OCI-LY1 (cell line): Measurements from ENCODE around the gene TMEM178B.

Source experiments
- H2AFZ ChIP-seq: fragments of 200-600 bp; sonication (generic), shearing (Covaris generic); 2 replicates; pipeline ENCODE4 v1.6.0; 2014; ENCODE audit warnings: antibody characterized with exemption, mild to moderate bottlenecking, low read length
- H3F3A ChIP-seq: fragments of 200-600 bp; sonication (generic), shearing (Covaris generic); 2 replicates; pipeline ENCODE4 v1.6.0; 2014; ENCODE audit warnings: mild to moderate bottlenecking, antibody characterized with exemption, low read length, moderate library complexity; ENCODE audit not compliant: insufficient read depth
- H3K27ac ChIP-seq: fragments of 200-600 bp; sonication (generic); 2 replicates; pipeline ENCODE4 v1.5.1; 2014; ENCODE audit warnings: low read length, mixed run types, mild to moderate bottlenecking, low read depth; ENCODE audit not compliant: poor library complexity, severe bottlenecking
- H3K27me3 ChIP-seq: fragments of 200-600 bp; sonication (generic); 2 replicates; pipeline ENCODE4 v1.6.0; 2014; ENCODE audit warnings: antibody characterized with exemption, mild to moderate bottlenecking, low read length, moderate library complexity; ENCODE audit not compliant: insufficient read depth
- H3K36me3 ChIP-seq: fragments of 200-600 bp; sonication (generic); 2 replicates; pipeline ENCODE4 v1.6.1; 2014; ENCODE audit warnings: mild to moderate bottlenecking, antibody characterized with exemption, low read length, moderate library complexity, mixed read lengths; ENCODE audit not compliant: insufficient read depth
- H3K4me1 ChIP-seq: fragments of 200-600 bp; sonication (generic); 2 replicates; pipeline ENCODE4 v1.5.1; 2014; ENCODE audit warnings: mild to moderate bottlenecking, low read length, moderate library complexity; ENCODE audit not compliant: insufficient read depth, severe bottlenecking
- H3K4me2 ChIP-seq: fragments of 200-600 bp; sonication (generic), shearing (Covaris generic); 2 replicates; pipeline ENCODE4 v1.6.1; 2014; ENCODE audit warnings: low read length
- H3K4me3 ChIP-seq: fragments of 200-600 bp; sonication (generic); 2 replicates; pipeline ENCODE4 v1.5.1; 2014; ENCODE audit warnings: low read length, low read depth, mild to moderate bottlenecking, mixed read lengths; ENCODE audit not compliant: poor library complexity, severe bottlenecking
- H3K79me2 ChIP-seq: fragments of 200-600 bp; shearing (Covaris generic); 2 replicates; pipeline ENCODE4 v1.6.1; 2016; ENCODE audit warnings: mixed run types, low read length, mixed read lengths; ENCODE audit not compliant: insufficient read depth
- H3K9ac ChIP-seq: fragments of 200-600 bp; sonication (generic), shearing (Covaris generic); 2 replicates; pipeline ENCODE4 v1.6.1; 2014; ENCODE audit warnings: mild to moderate bottlenecking, low read length, mixed read lengths
- H3K9me2 ChIP-seq: fragments of 200-600 bp; sonication (generic), shearing (Covaris generic); 2 replicates; pipeline ENCODE4 v1.6.1; 2014; ENCODE audit warnings: low read depth, mild to moderate bottlenecking, low read length, mixed read lengths
- H3K9me3 ChIP-seq: fragments of 200-600 bp; shearing (Covaris generic); 2 replicates; pipeline ENCODE4 v1.6.1; 2014; ENCODE audit warnings: low read length, mixed read lengths
- H4K20me1 ChIP-seq: fragments of 200-600 bp; sonication (generic), shearing (Covaris generic); 2 replicates; pipeline ENCODE4 v1.6.0; 2016; ENCODE audit warnings: mild to moderate bottlenecking, low read length; ENCODE audit not compliant: insufficient read depth
- EZH2 ChIP-seq: fragments of 200-600 bp; sonication (generic), shearing (Covaris generic); IDR thresholded peaks from 2 replicates; pipeline ENCODE4 v1.8.0; 2017; ENCODE audit warnings: borderline replicate concordance, mixed run types, mild to moderate bottlenecking, antibody characterized with exemption, low read length, moderate library complexity, mixed read lengths
- TF ChIP-seq, protein P1 (sequence below): fragments of 200-600 bp; sonication (generic), shearing (Covaris generic); IDR thresholded peaks from 2 replicates; pipeline ENCODE4 v1.5.1; 2017; ENCODE audit warnings: mild to moderate bottlenecking, antibody characterized with exemption, low read length, moderate library complexity, mixed read lengths

TMEM178B gene

DNA sequence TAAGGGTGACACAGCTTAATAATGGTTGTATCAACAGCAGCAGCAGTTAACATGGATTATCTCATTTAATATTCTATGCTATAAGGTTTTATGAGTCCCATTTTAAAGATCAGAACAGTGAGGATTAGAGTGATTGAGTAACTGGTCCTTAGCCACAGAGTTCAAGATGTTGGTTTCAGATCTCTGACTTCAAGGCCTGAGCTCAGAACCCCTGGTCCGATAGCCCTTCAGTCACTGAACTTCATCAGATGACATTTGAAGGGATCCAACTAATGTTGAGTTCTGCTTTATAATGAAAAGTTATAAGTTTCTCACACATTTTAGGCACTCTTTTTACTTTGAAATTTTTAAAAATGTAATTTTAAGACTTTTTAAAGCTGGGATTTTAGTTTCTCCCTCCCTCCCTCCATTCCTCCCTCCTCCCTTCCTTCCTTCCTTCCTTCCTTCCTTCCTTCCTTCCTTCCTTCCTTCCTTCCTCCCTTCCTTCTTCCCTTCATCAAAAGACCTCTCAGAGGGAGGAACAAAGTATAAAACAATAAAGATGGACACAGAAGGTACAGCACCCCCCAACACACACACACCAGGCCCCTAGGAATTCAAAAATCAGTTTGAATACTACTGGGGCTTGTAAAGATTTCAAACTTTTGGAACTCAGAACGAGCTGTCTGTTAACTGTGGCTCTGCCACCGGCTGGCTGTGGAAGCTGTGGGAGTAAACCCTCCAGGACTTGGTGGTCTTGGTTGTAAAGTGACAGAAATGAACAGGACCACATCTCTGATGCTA, 270.5 kb downstream of the TMEM178B start:
- Histone ChIP-seq H3K27ac (no peak overlapping the region), H3K4me1 (no peaks in the 10 kb centered on the region), H3K9me3 (no peaks in the 10 kb centered on the region), H3K9ac (no peak overlapping the region), H4K20me1 (no peaks in the 10 kb centered on the region), H2AFZ (no peak overlapping the region), H3K4me2 (no peak overlapping the region), H3K79me2 (no peaks in the 10 kb centered on the region), H3K4me3 (no peak overlapping the region), H3F3A (no peaks in the 10 kb centered on the region), H3K27me3 (no peaks in the 10 kb centered on the region; the same call in 1 of the 2 replicates), H3K9me2 (no peaks in the 10 kb centered on the region), H3K36me3 (no peaks in the 10 kb centered on the region)
- TF ChIP-seq, protein P1, sequence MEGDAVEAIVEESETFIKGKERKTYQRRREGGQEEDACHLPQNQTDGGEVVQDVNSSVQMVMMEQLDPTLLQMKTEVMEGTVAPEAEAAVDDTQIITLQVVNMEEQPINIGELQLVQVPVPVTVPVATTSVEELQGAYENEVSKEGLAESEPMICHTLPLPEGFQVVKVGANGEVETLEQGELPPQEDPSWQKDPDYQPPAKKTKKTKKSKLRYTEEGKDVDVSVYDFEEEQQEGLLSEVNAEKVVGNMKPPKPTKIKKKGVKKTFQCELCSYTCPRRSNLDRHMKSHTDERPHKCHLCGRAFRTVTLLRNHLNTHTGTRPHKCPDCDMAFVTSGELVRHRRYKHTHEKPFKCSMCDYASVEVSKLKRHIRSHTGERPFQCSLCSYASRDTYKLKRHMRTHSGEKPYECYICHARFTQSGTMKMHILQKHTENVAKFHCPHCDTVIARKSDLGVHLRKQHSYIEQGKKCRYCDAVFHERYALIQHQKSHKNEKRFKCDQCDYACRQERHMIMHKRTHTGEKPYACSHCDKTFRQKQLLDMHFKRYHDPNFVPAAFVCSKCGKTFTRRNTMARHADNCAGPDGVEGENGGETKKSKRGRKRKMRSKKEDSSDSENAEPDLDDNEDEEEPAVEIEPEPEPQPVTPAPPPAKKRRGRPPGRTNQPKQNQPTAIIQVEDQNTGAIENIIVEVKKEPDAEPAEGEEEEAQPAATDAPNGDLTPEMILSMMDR, result no peak
- no peak for TF ChIP-seq EZH2

GRCh38 chr7:141348728-141349127, 274.9 kb downstream of the TMEM178B start:
- H3K9me2 ChIP-seq, result no peaks in the 10 kb centered on the region
- no peak overlapping the region for H3K9ac ChIP-seq
- TF ChIP-seq, protein P1, result no peak
- no peak for TF ChIP-seq EZH2
- H3K4me3 ChIP-seq, result no peak overlapping the region
- no peaks in the 10 kb centered on the region for H3K79me2 ChIP-seq
- H4K20me1 ChIP-seq, result no peaks in the 10 kb centered on the region
- H3K36me3 ChIP-seq, result no peaks in the 10 kb centered on the region
- no peak overlapping the region for H2AFZ ChIP-seq
- H3K4me2 ChIP-seq, result no peak overlapping the region
- no peaks in the 10 kb centered on the region for H3K9me3 ChIP-seq
- H3K27ac ChIP-seq, result no peak overlapping the region
- no peaks in the 10 kb centered on the region; the same call in 1 of the 2 replicates for H3K27me3 ChIP-seq
- no peaks in the 10 kb centered on the region for H3F3A ChIP-seq
- H3K4me1 ChIP-seq, result no peaks in the 10 kb centered on the region

DNA sequence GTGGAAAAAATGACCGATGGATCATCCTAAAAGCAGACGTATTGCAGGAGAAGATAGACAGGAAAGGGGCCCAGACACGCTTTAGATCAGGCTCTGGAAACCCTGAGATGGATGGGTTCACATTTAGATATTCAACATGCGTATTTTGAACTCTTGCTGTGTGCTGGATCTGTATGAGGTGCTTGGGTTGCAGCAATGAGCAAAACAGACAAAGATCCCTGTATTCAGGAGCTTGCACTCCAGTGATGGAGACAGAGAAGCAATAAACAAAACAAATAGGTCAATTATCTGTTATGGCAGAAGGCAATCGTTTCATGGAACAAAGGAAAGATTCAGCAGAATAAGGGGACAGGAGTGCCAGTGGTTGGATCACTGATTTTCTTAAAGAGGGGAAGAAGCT, 275.5 kb downstream of the TMEM178B start:
- no peak overlapping the region for H3K27ac ChIP-seq
- no peaks in the 10 kb centered on the region for H3K4me1 ChIP-seq

More for the DNA sequence above, 275.5 kb downstream of the TMEM178B start:
- Histone ChIP-seq H3K36me3 (no peaks in the 10 kb centered on the region), H3F3A (no peaks in the 10 kb centered on the region), H3K27me3 (no peaks in the 10 kb centered on the region), H3K79me2 (no peaks in the 10 kb centered on the region), H3K9me3 (no peaks in the 10 kb centered on the region), H2AFZ (no peak overlapping the region), H3K4me3 (no peak overlapping the region), H4K20me1 (no peaks in the 10 kb centered on the region), H3K9ac (no peak overlapping the region), H3K9me2 (no peaks in the 10 kb centered on the region), H3K4me2 (no peak overlapping the region)
- TF ChIP-seq EZH2, result no peak
- TF ChIP-seq, protein P1, result no peak
